Kidney glomerular epithelial cell (primary cell): ENCODE data around the gene OGG1.

Source experiments
- DNase-seq: peaks from one replicate; lab custom pipeline; 2025; lab: John Stamatoyannopoulos, UW

Gene OGG1

DNA sequence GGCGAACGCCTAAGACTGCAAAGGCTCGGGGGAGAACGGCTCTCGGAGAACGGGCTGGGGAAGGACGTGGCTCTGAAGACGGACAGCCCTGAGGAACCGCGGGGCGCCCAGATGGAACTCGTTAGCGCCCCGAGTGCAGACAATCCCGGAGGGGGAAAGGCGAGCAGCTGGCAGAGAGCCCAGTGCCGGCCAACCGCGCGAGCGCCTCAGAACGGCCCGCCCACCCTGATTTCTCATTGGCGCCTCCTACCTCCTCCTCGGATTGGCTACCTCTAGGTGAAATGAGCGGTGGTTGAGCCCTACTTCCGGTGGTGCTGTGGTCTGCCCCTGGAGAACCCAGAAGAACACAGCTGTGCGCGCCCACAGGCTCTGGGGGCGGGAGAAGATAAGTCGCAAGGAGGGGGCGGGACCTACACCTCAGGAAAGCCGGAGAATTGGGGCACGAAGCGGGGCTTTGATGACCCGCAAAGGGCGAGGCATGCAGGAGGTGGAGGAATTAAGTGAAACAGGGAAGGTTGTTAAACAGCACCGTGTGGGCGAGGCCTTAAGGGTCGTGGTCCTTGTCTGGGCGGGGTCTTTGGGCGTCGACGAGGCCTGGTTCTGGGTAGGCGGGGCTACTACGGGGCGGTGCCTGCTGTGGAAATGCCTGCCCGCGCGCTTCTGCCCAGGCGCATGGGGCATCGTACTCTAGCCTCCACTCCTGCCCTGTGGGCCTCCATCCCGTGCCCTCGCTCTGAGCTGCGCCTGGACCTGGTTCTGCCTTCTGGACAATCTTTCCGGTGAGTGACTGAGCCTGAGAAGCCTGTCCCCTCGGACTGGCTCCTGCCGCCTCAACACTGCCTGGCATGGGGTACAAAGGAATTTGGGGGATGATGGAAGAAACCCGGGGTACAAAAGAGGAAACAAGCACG lies at the start of gene OGG1:
OGG1 (plus strand) TSS at position 308 of the 911 bp plus-strand sequence; CDS start at position 643, 335 bp downstream.
- DNase-seq = peak; percentile 96

DNA sequence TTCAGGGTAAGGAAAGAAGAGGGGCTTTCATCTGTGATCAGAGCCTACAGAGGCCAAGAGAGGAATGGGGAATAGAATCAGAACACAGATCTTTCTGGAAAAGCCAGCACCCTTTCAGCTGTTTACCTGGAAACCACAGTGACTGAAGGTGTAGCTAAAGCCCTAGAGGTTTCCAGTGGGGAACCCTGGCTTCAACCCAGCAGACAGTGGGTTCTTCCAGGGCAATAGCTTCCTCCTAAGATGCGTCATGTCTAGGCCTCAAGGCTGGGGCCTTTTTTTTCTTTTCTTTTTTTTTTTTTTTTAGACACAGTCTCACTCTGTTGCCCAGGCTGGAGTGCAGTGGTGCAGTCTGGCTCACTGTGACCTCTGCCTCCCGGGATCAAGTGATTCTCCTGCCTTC lies 49.2 kb upstream of the OGG1 start:
- DNase-seq = no peak

DNA sequence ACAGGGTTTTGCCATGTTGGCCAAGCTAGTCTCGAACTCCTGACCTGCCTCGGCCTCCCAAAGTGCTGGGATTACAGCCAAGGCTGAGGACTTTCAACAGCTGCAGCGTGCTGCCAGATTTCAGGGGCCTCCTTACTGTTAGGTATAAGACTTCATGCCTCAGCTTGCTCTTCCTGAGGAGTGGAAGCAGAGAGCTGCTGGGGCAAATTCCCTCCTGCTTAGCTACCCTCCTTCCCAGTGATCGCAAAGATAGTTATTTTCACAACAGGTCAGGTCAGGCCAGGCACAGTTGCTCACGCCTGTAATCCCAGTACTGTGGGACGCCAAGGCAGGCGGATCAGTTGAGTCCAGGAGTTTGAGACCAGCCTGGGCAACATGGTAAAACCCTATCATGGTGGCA lies 48.7 kb upstream of the OGG1 start:
- no peak for DNase-seq

DNA sequence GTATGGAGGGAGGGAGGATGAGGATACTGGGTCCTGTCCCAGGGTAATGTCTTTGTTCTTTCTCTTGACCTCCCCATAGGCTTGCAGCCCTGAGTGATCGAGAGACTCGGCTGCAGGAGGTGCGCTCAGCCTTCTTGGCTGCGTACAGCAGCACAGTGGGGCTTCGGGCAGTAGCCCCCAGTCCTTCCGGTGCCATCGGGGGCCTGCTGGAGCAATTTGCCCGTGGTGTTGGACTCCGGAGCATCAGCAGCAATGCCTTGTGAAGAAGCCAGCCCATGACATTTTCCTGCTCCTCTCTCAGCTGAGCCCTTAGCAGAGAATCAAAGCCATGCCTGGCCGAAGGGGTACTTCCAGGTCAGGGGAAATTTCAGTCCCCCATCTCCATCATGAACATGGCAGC lies 48.0 kb upstream of the OGG1 start:
- DNase-seq = no peak

DNA sequence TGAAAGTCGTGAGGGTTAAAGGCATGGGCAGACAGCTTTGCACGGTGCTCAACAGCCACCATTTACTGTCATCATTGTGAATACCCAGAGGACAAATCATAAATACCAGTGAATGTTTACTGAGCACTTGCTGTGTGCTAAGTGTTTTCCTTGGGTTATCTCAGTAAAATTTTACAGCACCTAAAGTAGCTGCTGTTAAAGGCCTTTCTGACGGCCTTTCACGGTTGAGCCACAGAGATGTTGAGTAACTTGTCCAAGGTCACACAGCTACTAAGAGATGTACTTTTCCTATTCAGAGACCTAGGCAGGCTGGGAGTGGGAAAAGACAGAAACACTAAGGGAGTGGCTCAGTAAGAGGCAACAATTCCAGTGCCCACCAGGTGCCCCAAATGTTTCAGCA lies 46.5 kb upstream of the OGG1 start:
- no peak for DNase-seq

GRCh38 chr3:9703736-9704346 lies 45.9 kb upstream of the OGG1 start, which contains the start of gene CPNE9:
CPNE9 (plus strand) TSS chr3:9703833; CDS start chr3:9703997, 164 bp downstream.
- no peak for DNase-seq

DNA sequence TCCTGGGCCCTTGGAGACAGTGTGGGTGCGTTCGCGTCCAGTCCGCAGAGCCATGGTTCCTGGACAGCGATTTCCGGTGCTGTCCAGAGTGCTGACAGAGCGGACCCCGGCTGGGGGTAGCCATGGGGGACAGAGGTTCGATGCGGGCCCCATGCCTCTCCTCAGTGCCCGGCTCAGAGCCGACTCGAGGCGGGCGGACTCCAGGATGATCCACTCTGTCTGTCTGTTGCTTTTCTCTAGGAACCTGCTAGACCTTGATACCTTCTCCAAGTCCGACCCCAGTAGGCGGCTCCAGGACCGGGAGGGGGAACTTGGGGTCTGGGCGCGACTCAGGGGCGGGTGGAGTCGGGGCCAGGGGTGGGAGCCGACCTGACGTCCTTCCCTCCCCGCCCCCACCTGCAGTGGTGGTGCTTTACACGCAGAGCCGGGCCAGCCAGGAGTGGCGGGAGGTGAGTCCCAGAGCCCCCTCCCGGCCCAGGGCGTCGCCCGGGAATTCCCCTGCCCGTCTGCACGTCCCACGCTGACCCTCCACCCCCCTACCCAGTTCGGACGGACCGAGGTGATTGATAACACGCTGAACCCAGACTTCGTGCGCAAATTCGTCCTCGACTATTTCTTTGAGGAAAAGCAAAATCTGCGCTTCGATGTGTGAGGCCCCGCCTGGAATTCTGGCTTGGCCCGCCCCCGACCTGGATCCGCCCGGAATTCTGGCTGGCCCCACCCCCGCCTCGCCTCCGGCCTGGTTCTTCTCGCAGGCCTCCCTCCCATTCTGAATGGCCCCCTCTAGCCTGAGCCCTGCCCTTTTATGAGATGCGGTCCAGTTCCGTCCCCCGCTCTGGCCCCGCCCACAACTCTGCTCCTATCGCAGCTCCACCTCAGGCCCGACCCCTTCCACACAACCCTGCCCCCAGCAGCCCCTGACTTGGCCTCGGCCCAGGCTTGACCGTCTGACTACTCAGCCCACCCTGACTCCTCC lies 45.1 kb upstream of the OGG1 start:
- DNase-seq = no peak

DNA sequence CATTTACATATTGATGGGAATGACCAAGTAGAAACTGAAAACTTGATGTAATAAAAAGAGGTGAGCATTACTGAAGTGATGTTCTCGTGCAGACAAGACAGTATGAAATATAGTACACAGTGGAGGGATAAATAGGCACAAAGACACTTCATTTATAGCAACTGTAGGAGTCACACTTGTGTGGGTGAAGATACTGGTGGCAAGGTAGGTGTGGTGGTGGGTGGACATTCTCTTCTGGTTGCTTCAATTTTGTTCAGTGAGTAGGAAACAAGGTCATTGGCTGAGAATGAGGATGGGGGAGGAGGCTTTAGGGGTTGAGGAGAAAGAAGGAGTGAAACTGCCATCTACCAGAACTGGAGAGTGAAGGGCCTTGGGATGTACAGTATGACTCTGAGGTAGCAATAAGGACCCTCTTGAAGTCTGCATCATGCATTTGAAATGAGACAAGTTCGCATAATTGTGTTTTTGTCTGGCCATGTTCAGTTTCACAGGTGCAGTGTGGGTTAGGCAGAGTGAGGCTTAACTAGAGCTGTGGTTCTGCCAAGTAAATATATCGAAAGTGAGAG lies 39.5 kb upstream of the OGG1 start:
- no peak for DNase-seq

DNA sequence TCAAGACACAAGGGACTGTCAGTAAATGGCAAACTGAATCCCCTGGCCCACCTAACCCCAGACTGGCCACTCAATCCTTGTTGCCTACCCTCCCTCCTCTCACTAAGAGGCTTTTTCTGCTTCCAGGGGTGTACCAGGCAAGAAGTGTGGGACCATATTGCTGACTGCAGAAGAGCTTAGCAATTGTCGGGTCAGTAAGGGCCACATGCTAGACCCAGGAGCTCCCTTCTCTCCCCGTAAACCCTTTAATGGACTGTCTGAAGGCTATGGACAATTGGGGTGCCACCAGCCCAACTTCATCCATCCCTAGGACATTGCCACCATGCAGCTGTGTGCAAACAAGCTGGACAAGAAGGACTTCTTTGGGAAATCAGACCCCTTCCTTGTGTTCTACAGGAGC lies 37.3 kb upstream of the OGG1 start:
- DNase-seq = no peak

DNA sequence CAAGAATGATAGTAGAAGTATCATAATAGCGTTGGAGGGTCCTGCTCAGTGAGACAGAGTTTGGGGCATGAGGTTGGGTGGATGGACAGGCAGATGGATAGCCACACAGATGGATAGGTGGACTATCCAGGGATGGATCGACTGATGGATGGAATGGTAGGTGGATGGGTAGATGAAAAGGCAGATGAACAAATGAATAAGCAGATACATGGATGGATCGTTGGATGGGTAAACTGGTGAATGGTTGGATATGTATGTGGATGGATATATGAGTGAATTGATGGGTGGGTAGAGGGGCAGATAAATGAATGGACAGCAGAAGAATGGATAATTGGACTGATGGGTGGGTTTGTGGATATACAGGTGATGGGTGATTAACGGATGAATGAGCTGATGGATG lies 36.6 kb upstream of the OGG1 start:
- DNase-seq = no peak

DNA sequence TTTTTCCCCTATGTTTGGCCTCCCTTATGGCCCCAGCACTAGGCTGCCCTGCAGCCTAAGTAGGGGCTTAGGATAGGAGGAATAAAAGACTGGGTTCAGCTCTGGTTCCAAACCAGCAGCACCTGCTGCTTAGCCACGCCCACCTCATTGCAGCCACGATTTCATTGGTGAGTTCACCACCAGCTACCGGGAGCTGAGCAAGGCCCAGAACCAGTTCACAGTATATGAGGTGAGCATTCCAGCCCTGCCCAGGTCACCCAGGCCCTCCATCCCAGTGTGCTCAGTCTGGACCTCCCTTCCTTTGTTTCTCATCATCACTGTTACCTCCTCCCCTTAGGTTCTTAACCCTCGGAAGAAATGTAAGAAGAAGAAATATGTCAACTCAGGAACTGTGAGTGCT lies 34.6 kb upstream of the OGG1 start:
- no peak for DNase-seq

DNA sequence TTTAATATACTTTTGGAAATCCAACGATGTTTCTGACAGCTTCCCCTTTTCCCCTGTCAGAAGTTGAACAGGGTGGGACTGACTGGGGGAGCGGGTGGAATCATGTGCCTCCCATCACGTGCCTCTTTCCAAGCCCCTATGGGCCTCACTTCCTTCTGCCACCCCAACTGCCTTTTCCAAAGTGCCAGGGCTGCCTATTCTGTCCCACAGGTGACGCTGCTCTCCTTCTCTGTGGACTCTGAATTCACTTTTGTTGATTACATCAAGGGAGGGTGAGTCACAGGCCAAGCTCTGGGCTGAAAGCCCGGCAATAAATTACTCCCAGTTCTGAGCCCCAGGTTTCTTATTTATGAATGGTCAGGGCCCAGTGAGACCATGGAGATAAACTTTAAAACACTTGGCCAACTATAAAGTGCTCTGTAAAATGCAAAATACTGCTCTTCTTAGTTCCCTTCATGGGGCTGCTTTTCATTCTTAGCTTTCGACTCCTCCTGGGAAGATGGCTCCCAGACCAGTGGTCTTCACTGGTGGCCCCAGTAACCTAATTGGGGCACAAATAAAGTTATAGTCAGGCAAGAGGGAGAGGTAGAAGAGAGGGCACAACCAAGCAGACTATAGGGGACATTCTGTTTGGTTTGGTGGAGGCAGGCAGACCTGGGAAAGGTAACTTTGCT lies 33.9 kb upstream of the OGG1 start:
- peak; percentile 81 for DNase-seq

DNA sequence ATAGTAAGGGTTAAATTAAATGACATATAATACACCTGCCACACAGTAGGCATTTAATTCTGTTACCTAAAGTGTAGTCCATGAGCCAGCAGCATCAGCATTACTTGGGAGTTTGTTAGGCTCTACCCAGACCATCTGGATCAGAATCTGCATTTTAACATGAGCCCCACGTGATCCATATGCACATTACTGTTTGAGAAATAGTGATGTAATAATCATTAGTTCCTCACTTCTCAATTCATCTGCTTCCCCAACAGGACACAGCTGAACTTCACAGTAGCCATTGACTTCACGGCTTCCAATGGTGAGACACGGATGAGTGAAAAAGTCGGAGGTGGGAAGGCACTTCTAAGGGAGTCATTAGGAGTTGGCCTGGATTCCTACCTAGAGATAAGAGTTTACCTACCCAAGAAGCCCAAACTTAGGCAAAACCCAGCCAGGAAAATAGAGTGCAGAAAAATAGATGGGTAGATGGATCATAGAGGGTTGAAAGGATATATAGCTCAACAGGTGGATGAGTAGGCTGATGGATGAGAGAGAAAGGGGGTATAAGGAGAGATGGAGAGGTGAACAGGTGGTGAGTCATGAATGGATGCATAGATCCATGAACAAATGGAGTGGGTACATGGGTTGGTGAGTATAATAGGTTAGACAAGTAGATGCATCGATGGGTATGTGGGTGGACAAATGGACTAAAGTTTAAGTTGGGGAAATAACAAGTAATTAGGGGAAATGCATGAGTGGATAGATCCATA lies 32.8 kb upstream of the OGG1 start:
- DNase-seq = no peak

DNA sequence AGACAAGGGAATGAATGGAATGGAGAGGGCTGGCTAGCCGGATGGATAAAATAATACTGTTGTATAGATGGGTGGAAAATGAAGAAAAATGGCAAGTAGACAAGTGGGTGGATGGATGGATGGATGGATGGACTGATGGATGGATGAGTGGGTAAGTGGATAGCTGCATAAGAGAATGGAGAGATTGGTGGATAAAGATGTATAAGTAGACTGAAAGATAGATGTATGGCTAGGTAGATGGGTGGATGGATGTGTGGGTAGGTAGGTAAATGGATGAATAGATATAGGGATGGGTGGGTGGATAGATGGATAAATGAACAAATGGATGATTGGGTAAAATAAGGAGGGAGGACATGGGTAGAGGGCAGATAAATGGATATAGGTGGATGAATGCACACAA lies 32.2 kb upstream of the OGG1 start:
- no peak for DNase-seq

DNA sequence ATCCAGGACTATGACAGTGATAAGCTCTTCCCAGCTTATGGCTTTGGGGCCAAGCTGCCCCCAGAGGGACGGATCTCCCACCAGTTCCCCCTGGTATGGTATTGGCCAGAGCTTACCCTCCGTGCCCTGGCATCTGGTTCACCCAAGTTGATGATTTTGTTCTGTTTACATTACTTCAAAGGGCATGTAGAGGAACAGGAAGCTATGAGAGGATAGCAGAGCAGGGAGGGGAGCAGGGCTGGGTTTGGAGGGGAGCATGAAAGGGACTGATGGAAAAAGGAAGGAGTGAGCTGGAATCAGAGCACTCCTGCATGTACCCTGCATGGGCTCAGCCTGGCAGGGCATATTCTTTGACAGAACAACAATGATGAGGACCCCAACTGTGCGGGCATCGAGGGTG lies 31.6 kb upstream of the OGG1 start:
- no peak for DNase-seq

DNA sequence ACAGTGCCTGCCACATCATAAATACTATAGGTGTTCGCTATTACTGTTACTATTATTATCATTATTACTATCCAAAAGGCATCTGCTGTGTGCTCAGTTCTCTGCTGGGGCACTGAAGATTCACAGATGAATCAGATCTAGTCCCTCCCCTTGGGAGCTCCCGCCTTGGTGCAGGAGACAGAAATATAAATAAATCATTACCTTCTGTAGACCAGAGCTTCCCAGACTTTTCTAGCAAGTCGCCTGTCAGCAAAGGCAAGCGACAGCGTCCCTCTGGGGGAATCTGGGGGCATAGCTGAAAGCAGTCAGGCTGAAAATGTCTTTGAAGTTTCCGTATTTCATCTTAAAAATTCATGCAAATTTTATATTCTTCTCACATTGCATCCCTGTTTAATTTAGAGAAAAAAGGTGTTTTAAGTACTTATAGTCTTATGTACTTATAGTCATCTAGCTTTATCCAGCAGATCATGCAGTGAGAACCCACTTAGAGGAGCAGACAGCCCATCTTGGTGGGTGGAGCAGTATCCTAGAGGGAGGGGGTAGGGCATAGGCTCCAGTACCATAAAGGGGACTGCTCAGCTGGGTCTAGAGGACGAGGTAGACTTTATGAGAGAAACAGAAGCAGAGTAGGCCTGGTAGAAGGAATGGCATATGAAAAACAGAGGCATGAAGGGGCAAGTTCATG lies 28.6 kb upstream of the OGG1 start:
- DNase-seq = peak; percentile 19

- DNase-seq = no peak
Measured at GRCh38 chr3:9721700-9722060, 28.1 kb upstream of the OGG1 start.

- no peak for DNase-seq
Measured at GRCh38 chr3:9725775-9726515, 23.8 kb upstream of the OGG1 start.

DNA sequence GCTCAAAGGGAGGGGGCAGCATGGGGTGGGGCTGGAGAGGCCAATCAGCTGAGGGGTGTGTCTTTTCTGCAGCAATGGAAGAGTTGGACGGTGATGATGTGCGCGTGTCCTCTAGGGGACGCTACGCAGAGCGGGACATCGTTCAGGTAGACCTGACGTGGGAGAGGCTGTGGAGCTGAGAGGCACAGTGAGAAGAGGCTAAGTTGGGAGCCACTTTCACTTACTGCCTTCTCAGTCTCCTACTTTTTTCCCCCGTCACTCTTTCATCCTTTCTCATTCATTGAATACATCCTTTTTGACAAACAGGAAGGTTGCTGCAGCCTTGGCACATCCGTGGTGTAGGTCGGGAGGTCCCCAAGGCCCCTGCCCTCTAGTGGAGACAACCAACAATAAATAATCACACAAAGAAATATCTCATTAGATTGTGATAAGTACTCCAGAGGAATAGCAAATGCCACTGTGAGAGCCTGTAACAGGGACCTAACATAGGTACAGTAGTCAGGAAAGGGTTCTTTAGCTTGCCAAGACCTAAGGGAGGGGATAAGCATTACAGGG lies 22.6 kb upstream of the OGG1 start:
- no peak for DNase-seq
